Endothelial cell (in vitro differentiated cells): ENCODE results near the gene TADA3. TPM values are rescaled to one million over a fixed set of nuclear protein-coding genes. Genes with fewer than 3 reads are reported as not detected.
A peak's percentile ranks its signal among the peaks of the same experiment; 100 is the strongest.

ENCODE experiments used
- DNase-seq: peaks from one replicate; pipeline ENCODE4 v3.0.0; 2021; ENCODE audit warnings: low spot score
- H3K27ac Mint-ChIP-seq: one replicate; pipeline ENCODE4 v1.8.0; 2021; ENCODE audit warnings: mixed read lengths, inconsistent platforms; ENCODE audit not compliant: unreplicated experiment
- H3K27me3 Mint-ChIP-seq: one replicate; pipeline ENCODE4 v1.8.0; 2021; ENCODE audit warnings: mild to moderate bottlenecking, moderate library complexity, mixed read lengths, inconsistent platforms; ENCODE audit not compliant: unreplicated experiment
- H3K36me3 Mint-ChIP-seq: one replicate; pipeline ENCODE4 v1.8.0; 2021; ENCODE audit warnings: mild to moderate bottlenecking, low read depth, mixed read lengths, inconsistent platforms; ENCODE audit not compliant: unreplicated experiment
- H3K4me1 Mint-ChIP-seq: one replicate; pipeline ENCODE4 v1.8.0; 2021; ENCODE audit warnings: mild to moderate bottlenecking, mixed read lengths, inconsistent platforms; ENCODE audit not compliant: unreplicated experiment
- H3K4me3 Mint-ChIP-seq: one replicate; pipeline ENCODE4 v1.8.0; 2021; ENCODE audit warnings: mild to moderate bottlenecking, mixed read lengths, inconsistent platforms; ENCODE audit not compliant: unreplicated experiment
- H3K9me3 Mint-ChIP-seq: one replicate; pipeline ENCODE4 v1.8.0; 2021; ENCODE audit warnings: mixed read lengths, inconsistent platforms; ENCODE audit not compliant: unreplicated experiment
- CTCF ChIP-seq: fragments of 200-600 bp; sonication (generic); IDR thresholded peaks from one replicate; pipeline ENCODE4 v1.5.0; 2021; ENCODE audit warnings: antibody characterized with exemption; ENCODE audit not compliant: unreplicated experiment
- long read RNA-seq: library from polyadenylated mRNA; unstranded; transcript quantifications from one replicate; pipeline ENCODE4 v2.0.0, GENCODE V29; 2020; ENCODE audit not compliant: unreplicated experiment
- total RNA-seq: library from RNA; stranded (reverse); fragmentation: NEBNext Ultra II Directional; extraction: Animal tissue kit (Norgen Biotek cat#: 25700); gene quantifications from one replicate; pipeline ENCODE4 v1.2.1, GENCODE V29; 2021; ENCODE audit not compliant: unreplicated experiment

Gene TADA3
- total RNA-seq, result 35.4 TPM
- long read RNA-seq, transcript TADA3-201 (9 exons, 2,355 nt), result major isoform, 22 of 28 reads
- long read RNA-seq, partial matches to known transcripts, result 3 of 28 reads
- long read RNA-seq, other reads (novel, unspliced or antisense), result 3 of 28 reads

- Mint-ChIP-seq H3K27me3 (peaks cover 16% of the 10 kb centered on the region), H3K36me3 (peaks cover 31% of the 10 kb centered on the region), H3K27ac (peak within 1 kb of the TSS; percentile 99), H3K9me3 (no peaks in the 10 kb centered on the region), H3K4me3 (peak within 1 kb of the TSS; percentile 97), H3K4me1 (peaks cover 20% of the 10 kb centered on the region)
- peak; percentile 87 for DNase-seq
- no peak for TF ChIP-seq CTCF
Measured at GRCh38 chr3:9792405-9793160, at the start of gene TADA3, which contains the start of gene ARPC4. Gene TADA3 (minus strand): TSS chr3:9792473. CDS start chr3:9791466, 1,007 bp downstream. Gene ARPC4 (plus strand): TSS chr3:9793082. CDS start chr3:9793122, 40 bp downstream.

GRCh38 chr3:9841015-9841414 lies 48.7 kb upstream of the TADA3 start:
- H3K9me3 Mint-ChIP-seq, result no peaks in the 10 kb centered on the region
- H3K4me3 Mint-ChIP-seq, result peak overlapping the region; percentile 2
- no peak overlapping the region for H3K27ac Mint-ChIP-seq
- H3K27me3 Mint-ChIP-seq, result peaks cover 3% of the 10 kb centered on the region
- no peak for DNase-seq
- peaks cover 12% of the 10 kb centered on the region for H3K36me3 Mint-ChIP-seq
- no peak for TF ChIP-seq CTCF
- peaks cover 16% of the 10 kb centered on the region for H3K4me1 Mint-ChIP-seq

- H3K9me3 Mint-ChIP-seq, result no peaks in the 10 kb centered on the region
- H3K36me3 Mint-ChIP-seq, result peaks cover 15% of the 10 kb centered on the region
- no peak for DNase-seq
- peaks cover 16% of the 10 kb centered on the region for H3K4me1 Mint-ChIP-seq
- H3K27me3 Mint-ChIP-seq, result peaks cover 3% of the 10 kb centered on the region
- TF ChIP-seq CTCF, result no peak
- H3K27ac Mint-ChIP-seq, result no peak overlapping the region
- no peak overlapping the region for H3K4me3 Mint-ChIP-seq
Measured at GRCh38 chr3:9838856-9839255, 46.6 kb upstream of the TADA3 start.

- H3K27me3 Mint-ChIP-seq, result peaks cover 3% of the 10 kb centered on the region
- no peak for DNase-seq
- H3K36me3 Mint-ChIP-seq, result peaks cover 15% of the 10 kb centered on the region
- no peak for TF ChIP-seq CTCF
- H3K4me3 Mint-ChIP-seq, result peak overlapping the region; percentile 56
- peaks cover 16% of the 10 kb centered on the region for H3K4me1 Mint-ChIP-seq
- no peaks in the 10 kb centered on the region for H3K9me3 Mint-ChIP-seq
- no peak overlapping the region for H3K27ac Mint-ChIP-seq
Measured at GRCh38 chr3:9837701-9838582, 45.7 kb upstream of the TADA3 start.
